Fibroblast of skin of left biceps (primary cell): ENCODE measurements around the gene MSX1.
"Not testable (repeated sequence)": the region's sequence is repeated elsewhere in the genome, so short reads cannot be mapped to it uniquely, and the experiment has no call there.

Source experiments
- DNase-seq, 2 experiments: peaks; one replicate each; pipeline ENCODE4 v3.0.0-alpha.2; 2013; ENCODE audit warnings: low read depth in 2 of 2

MSX1 gene

GRCh38 chr4:4859325-4859798, at the start of gene MSX1:
Gene MSX1, plus strand, starts transcription at chr4:4859665. Its CDS starts 235 bp downstream, at chr4:4859900.
- peak; percentile 62 to 69 for DNase-seq

- DNase-seq = no peak
Observed at GRCh38 chr4:4810092-4810774, 49.2 kb upstream of the MSX1 start.

GRCh38 chr4:4810778-4811177, 48.7 kb upstream of the MSX1 start:
- no peak for DNase-seq

GRCh38 chr4:4812145-4812794, 47.2 kb upstream of the MSX1 start:
- DNase-seq = no peak

- DNase-seq = no peak
Observed at GRCh38 chr4:4818415-4819212, 40.9 kb upstream of the MSX1 start.

- DNase-seq = no peak
Observed at GRCh38 chr4:4819213-4819606, 40.3 kb upstream of the MSX1 start.

GRCh38 chr4:4820261-4820660, 39.2 kb upstream of the MSX1 start:
- DNase-seq = no peak

GRCh38 chr4:4820739-4821138, 38.7 kb upstream of the MSX1 start:
- no peak for DNase-seq

GRCh38 chr4:4821577-4821976, 37.9 kb upstream of the MSX1 start:
- DNase-seq = no peak

- not testable (repeated sequence) for DNase-seq
Observed at GRCh38 chr4:4822286-4822685, 37.2 kb upstream of the MSX1 start.

- DNase-seq = no peak
Observed at GRCh38 chr4:4823621-4824162, 35.8 kb upstream of the MSX1 start.

- DNase-seq = no peak
Observed at GRCh38 chr4:4824232-4824631, 35.2 kb upstream of the MSX1 start.

- DNase-seq = no peak
Observed at GRCh38 chr4:4825431-4825830, 34.0 kb upstream of the MSX1 start.

GRCh38 chr4:4829837-4830236, 29.6 kb upstream of the MSX1 start:
- no peak for DNase-seq

GRCh38 chr4:4831266-4831665, 28.2 kb upstream of the MSX1 start:
- no peak for DNase-seq

GRCh38 chr4:4831825-4832224, 27.6 kb upstream of the MSX1 start:
- DNase-seq = no peak

- no peak for DNase-seq
Observed at GRCh38 chr4:4836044-4836443, 23.4 kb upstream of the MSX1 start.

GRCh38 chr4:4837316-4837715, 22.1 kb upstream of the MSX1 start:
- no peak for DNase-seq

GRCh38 chr4:4838051-4838935, 21.2 kb upstream of the MSX1 start:
- DNase-seq = no peak

GRCh38 chr4:4838936-4839810, 20.3 kb upstream of the MSX1 start:
- DNase-seq = no peak
